Prostate gland (tissue), 2 donors: ENCODE data around the gene MEMO1.

Experiments used
- CTCF ChIP-seq, 4 experiments: fragments of 200-600 bp in 2 of 4; fragments of 450-650 bp in 2 of 4; sonication (generic) in 2 of 4; IDR thresholded peaks; 1 replicate in 3 of 4; 2 replicates in 1 of 4; pipeline ENCODE4 v1.5.1; 2016 to 2019; ENCODE audit warnings: antibody characterized with exemption in 4 of 4, mild to moderate bottlenecking in 2 of 4, moderate library complexity in 2 of 4
- POLR2AphosphoS5 ChIP-seq: sonication (generic); formaldehyde crosslinking; IDR thresholded peaks from one replicate; pipeline ENCODE4 v1.6.1; 2017; ENCODE audit warnings: antibody characterized with exemption

GRCh38 chr2:31980674-31981356 is 30.0 kb downstream of the MEMO1 start:
- no peak for TF ChIP-seq CTCF (IDR thresholded peaks at IDR 0.05)
- TF ChIP-seq POLR2AphosphoS5: no peak
